Measurements from ENCODE around the gene GNB1.
"Not testable (repeated sequence)": the region's sequence is repeated elsewhere in the genome, so short reads cannot be mapped to it uniquely, and the experiment has no call there.

Gene GNB1

DNA sequence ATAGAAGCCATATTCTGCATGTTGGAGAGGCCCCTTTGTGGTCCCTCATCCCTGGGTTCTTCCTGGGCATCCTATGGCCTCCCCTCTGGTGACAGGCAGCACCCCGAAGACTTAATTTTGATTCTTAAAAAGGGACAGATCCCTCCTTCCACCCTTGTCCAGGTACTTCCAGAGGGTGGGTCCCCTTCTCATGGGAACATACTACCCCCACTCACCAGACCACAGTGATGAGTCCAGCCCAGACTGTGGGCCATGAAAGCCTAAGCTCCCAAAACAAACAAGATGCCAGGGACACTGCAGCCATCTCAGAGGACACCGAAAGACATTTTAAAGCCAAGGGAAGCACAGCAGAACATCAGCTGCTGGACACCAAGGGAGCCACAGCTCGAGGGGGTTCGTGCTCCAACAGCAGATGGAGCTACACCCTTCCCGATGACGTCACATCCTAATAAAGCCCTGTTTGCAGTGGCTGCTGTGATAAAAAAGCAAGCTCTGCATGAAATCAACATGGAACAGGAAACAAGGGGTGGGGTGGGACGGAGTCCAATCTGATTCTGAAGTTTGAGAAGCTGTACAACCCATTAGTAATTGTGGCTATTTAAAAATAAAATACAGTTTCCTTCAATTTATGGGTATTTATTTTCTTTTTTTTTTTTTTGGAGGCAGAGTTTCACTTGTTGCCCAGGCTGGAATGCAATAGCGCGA lies 32.4 kb downstream of the GNB1 start:
- peak; percentile 92 for DNase-seq (ENCODE audit: low spot score)

DNA sequence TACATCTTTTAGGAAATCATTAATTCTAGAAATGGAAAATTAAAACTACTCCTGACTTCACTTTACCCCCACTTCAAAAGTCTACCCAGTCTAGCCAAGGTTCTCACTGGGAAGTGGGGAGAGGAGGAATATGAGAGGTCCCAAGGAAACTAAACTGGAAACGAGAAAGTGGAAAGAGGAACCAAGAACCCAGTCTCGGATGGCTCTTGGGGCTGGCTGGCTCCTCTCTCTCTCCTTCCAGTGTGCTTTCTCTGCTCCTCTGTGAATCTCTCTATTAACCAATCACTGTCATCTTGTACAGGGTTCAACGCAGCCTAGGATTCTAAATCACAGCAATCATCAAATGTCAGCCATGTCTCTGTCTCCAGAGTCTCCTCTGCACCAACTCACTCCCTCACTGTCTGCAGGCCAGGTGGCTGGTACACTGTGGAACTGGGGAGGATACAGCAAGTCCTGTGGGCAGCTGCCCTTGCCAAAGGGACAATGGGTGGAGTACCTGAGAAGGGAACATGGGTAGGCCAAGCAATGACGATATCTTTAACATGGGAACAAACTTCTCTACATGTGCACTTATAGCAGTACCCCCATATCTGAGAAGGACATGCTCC lies 33.7 kb downstream of the GNB1 start:
- no peak for DNase-seq (ENCODE audit: low spot score)

DNA sequence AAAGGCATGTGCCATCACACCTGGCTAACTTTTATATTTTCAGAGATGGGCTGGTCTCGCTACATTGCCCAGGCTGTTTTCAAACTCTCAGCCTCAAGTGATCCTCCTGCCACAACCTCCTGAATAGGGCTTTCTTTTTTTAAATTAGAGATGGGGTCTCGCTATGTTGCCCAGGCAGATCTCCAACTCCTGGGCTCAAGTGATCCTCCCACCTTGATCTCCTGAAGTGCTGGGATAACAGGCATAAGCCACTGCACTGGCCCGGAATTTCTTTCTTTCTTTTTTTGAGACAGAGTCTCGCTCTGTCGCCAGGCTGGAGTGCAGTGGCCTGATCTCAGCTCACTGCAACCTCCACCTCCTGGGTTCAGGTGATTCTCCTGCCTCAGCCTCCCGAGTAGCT lies 34.7 kb downstream of the GNB1 start:
- not testable (repeated sequence) for DNase-seq (ENCODE audit: low spot score)

GRCh38 chr1:1853593-1854257 lies 37.2 kb downstream of the GNB1 start:
- DNase-seq (ENCODE audit: low spot score), result no peak

- DNase-seq (ENCODE audit: low spot score), result no peak
Measured at GRCh38 chr1:1852619-1853414, 38.1 kb downstream of the GNB1 start.

DNA sequence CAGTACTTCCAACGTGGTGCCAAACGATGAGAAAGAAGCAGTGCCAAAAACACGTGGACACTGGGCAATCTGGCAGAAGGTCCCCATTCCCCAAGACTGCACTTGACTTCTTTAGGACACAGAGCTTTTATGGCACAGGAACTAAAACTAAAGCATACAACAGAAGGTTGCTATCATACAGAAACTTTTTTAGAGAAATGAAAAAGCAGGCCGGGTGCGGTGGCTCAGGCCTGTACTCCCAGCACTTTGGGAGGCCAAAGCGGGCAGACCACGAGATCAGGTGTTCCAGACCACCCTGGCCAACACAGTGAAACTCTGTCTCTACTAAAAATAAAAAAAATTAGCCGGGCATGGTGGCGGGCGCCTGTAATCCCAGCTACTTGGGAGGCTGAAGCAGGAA lies 43.0 kb downstream of the GNB1 start:
- no peak for DNase-seq (ENCODE audit: low spot score)

GRCh38 chr1:1847061-1847850 lies 43.6 kb downstream of the GNB1 start:
- DNase-seq (ENCODE audit: low spot score), result no peak

GRCh38 chr1:1846386-1846918 lies 44.4 kb downstream of the GNB1 start:
- DNase-seq (ENCODE audit: low spot score), result no peak

- no peak for DNase-seq (ENCODE audit: low spot score)
Measured at GRCh38 chr1:1842360-1843146, 48.3 kb downstream of the GNB1 start.

GRCh38 chr1:1841575-1841995 lies 49.3 kb downstream of the GNB1 start:
- DNase-seq (ENCODE audit: low spot score), result peak; percentile 23

DNA sequence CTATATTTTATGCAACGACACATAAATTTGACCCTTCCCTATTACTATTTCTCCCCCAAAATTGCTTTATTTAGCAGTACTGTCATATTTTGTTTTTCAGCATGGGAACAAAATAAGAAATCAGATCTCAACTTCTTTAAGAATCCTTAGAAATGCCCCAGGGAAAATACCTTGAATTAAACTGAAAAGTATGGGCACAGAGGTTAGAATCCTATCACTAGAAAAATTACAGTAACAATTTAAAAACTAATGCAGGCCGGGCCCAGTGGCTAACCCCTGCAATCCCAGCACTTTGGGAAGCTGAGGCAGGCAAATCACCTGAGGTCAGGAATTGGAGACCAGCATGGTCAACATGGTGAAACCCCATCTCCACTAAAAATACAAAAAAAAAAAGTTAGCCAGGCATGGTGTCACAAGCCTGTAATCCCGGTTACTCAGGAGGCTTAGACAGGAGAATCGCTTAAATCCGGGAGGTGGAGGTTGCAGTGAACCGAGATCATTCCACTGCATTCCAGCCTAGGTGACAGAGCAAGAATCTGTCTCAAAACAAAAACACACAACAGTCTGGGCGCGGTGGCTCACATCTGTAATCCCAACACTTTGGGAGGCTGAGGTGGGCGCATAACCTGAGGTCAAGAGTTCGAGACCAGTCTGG lies 51.4 kb downstream of the GNB1 start:
- no peak for DNase-seq (ENCODE audit: low spot score)

DNA sequence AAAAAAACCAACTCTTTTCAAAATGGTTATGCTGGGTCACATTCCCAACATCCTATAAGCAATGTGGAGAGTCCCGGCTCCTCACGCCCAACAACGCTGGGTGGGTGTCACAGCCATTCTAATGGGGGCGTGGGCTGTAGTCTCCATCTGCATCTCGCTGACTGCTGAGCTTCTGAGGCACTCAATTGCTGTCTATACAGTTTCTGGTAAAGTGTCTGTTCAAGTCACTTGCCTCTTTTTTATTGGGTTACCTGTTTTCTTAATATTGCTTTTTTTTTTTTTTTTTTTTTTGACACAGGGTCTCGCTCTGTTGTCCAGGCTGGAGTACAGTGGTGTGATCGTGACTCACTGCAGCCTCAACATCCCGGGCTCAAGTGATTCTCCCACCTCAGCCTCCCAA lies 54.8 kb downstream of the GNB1 start:
- DNase-seq (ENCODE audit: low spot score), result no peak

- DNase-seq (ENCODE audit: low spot score), result no peak
Measured at GRCh38 chr1:1835546-1835945, 55.3 kb downstream of the GNB1 start.

DNA sequence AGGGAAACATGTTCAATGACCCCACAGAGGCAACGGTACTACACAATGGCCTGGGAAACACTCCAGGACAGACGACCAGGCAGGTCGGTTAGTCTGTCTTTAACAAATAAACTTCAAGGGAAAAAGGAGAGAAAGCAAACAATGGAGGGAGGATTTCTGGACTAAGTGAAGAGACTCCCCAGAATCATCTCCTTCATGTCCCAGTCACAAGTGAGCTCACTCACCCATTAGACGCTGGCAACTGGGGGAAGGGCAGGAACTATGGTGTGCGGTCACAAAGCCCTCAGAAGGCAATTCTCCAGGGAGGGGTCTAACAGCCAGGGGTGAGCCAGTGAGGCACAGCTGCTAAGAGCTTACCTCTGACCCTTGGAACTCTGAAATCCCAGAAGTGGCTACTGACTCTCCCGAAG lies 57.0 kb downstream of the GNB1 start:
- no peak for DNase-seq (ENCODE audit: low spot score)

GRCh38 chr1:1833456-1833855 lies 57.4 kb downstream of the GNB1 start:
- DNase-seq (ENCODE audit: low spot score), result no peak

- DNase-seq (ENCODE audit: low spot score), result no peak
Measured at GRCh38 chr1:1832820-1833219, 58.1 kb downstream of the GNB1 start.

DNA sequence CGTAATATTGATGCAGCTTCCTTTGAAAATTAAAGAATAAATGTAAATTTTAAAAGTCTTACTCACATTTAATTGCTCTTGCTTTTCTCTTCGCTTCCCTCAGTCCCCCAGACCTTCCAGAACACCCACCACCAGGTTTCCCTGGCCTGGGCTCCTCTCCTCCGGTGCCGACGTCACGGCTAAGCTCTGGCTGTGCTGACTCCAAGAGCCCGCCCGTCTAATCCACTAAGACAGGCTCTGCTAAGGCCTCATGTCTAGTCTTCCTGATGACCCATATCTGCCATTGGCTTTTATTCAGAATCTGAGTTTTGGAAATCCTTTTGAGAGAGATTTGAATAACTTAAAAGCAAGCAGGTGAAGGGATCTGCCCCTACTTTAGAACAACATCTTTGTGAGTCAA lies 58.7 kb downstream of the GNB1 start:
- DNase-seq (ENCODE audit: low spot score), result no peak

DNA sequence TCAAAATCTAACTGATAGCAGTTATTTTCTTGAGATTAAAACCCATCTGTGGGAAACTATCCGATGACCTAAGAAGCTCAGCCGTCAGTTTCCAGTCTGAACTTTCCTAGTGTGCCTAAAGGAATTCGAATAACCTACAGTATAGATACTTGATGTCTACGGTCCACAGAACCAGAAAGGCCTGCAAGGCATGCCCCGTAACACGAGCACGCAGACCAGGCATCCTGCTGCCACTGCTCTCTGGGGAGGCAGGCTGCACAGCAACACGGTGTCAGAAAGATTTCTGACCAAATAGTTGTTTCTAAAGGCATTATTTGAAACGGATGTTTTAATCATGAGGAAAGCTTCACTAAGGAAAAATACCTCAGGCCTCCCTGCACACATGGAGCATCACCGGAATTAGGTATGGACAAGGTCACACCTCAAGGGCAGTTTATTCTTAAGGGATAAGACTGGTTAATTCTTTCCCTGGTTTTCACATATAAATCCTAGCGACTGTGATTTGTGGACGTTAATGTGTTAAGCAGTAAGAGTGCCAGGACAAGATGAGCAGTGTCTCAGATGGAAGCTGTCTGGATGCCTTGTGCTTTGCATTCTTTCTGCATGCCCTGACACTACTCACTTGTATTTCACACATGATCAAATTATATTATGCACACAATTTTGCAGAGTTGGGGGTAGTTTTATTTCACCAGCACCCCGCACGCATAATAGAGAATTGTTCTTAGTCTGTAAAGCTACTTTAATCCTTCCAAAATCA lies 63.6 kb downstream of the GNB1 start:
- peak; percentile 37 for DNase-seq (ENCODE audit: low spot score)

- DNase-seq (ENCODE audit: low spot score), result peak; percentile 23
Measured at GRCh38 chr1:1826356-1827088, 64.4 kb downstream of the GNB1 start.
